Uterus (tissue), 4 donors: ENCODE results near the gene RCAN2. TPM values are rescaled to one million over a fixed set of nuclear protein-coding genes. Genes with fewer than 3 reads are reported as not detected.

Source experiments
- DNase-seq, 2 donors: peaks; one replicate each; pipeline ENCODE4 v3.0.0-alpha.2; 2019 to 2020
- H3K27ac ChIP-seq, 2 donors: fragments of 200-600 bp; sonication (generic); 1 replicate in 1 of 2; 2 replicates in 1 of 2; pipeline ENCODE4 v1.5.1; 2016 to 2018
- H3K27me3 ChIP-seq, 2 donors: fragments of 200-600 bp; sonication (generic); one replicate each; pipeline ENCODE4 v1.5.1; 2018 to 2019; ENCODE audit warnings: control low read depth in 1 of 2
- H3K36me3 ChIP-seq, 2 donors: fragments of 200-600 bp; sonication (generic); one replicate each; pipeline ENCODE4 v1.5.1; 2019; ENCODE audit warnings: control low read depth in 1 of 2
- H3K4me1 ChIP-seq, 2 donors: fragments of 200-600 bp; sonication (generic); one replicate each; pipeline ENCODE4 v1.5.1; 2018 to 2019; ENCODE audit warnings: control low read depth in 1 of 2
- H3K4me3 ChIP-seq, 2 donors: fragments of 200-600 bp; sonication (generic); 1 replicate in 1 of 2; 2 replicates in 1 of 2; pipeline ENCODE4 v1.5.1; 2018 to 2019; ENCODE audit warnings: mild to moderate bottlenecking in 1 of 2
- H3K9me3 ChIP-seq, 2 donors: fragments of 200-600 bp; sonication (generic); one replicate each; pipeline ENCODE4 v1.5.1; 2019; ENCODE audit warnings: control low read depth in 1 of 2
- CTCF ChIP-seq, 4 experiments: fragments of 200-600 bp in 2 of 4; fragments of 450-650 bp in 2 of 4; sonication (generic) in 2 of 4; IDR thresholded peaks; one replicate each; pipeline ENCODE4 v1.5.1; 2016 to 2019; ENCODE audit warnings: antibody characterized with exemption in 4 of 4, mild to moderate bottlenecking in 2 of 4, moderate library complexity in 1 of 4
- POLR2A ChIP-seq, 2 donors: fragments of 450-650 bp; IDR thresholded peaks; one replicate each; pipeline ENCODE4 v1.6.1; 2016; ENCODE audit warnings: antibody characterized with exemption in 2 of 2, mild to moderate bottlenecking in 1 of 2, moderate library complexity in 1 of 2
- intact Hi-C: fragments of 100-400 bp; cut with DNase I; formaldehyde crosslinking; loops from one replicate; pipeline ENCODE4 v1.15.1; 2023; ENCODE audit warnings: low total_unique reads
- total RNA-seq, 4 donors: library from RNA; depleted of rRNA in 3 of 4; stranded (reverse); fragments of >200 nt in 3 of 4; gene quantifications; one replicate each; pipeline versions ENCODE4 v1.1.0 to v1.2.4, GENCODE V29; 2014 to 2023
- donor health status: DM: yes; HTN: yes; CAD: no.

RCAN2 gene
- total RNA-seq, 4 donors from 2014 or later: 3.0 to 36.4 (median 16.3) TPM

GRCh38 chr6:46305833-46306232 lies 185.4 kb downstream of the RCAN2 start:
- no peaks in the 10 kb centered on the region for H3K4me1 ChIP-seq
- H3K27me3 ChIP-seq: no peaks in the 10 kb centered on the region
- H3K27ac ChIP-seq: no peak overlapping the region
- H3K4me3 ChIP-seq: no peak overlapping the region
- no peaks in the 10 kb centered on the region for H3K36me3 ChIP-seq
- TF ChIP-seq CTCF (IDR thresholded peaks at IDR 0.05) (no peak), POLR2A (IDR thresholded peaks at IDR 0.05) (no peak)
- DNase-seq: no peak
- H3K9me3 ChIP-seq: no peaks in the 10 kb centered on the region
- intact Hi-C loops: no loop called here

GRCh38 chr6:46305236-46305635 lies 186.0 kb downstream of the RCAN2 start:
- no peaks in the 10 kb centered on the region for H3K36me3 ChIP-seq
- no peak overlapping the region for H3K4me3 ChIP-seq
- H3K4me1 ChIP-seq: no peaks in the 10 kb centered on the region
- no peak for TF ChIP-seq POLR2A (IDR thresholded peaks at IDR 0.05)
- no peak for TF ChIP-seq CTCF (IDR thresholded peaks at IDR 0.05)
- H3K27me3 ChIP-seq: no peaks in the 10 kb centered on the region
- H3K27ac ChIP-seq: no peak overlapping the region
- intact Hi-C loops: no loop called here
- H3K9me3 ChIP-seq: no peaks in the 10 kb centered on the region
- DNase-seq: no peak

GRCh38 chr6:46302816-46303215 lies 188.4 kb downstream of the RCAN2 start:
- H3K4me3 ChIP-seq: no peak overlapping the region
- no peak for DNase-seq
- no peak for TF ChIP-seq CTCF (IDR thresholded peaks at IDR 0.05)
- TF ChIP-seq POLR2A (IDR thresholded peaks at IDR 0.05): no peak
- no peaks in the 10 kb centered on the region for H3K4me1 ChIP-seq
- no peaks in the 10 kb centered on the region for H3K36me3 ChIP-seq
- H3K27me3 ChIP-seq: no peaks in the 10 kb centered on the region
- no peak overlapping the region for H3K27ac ChIP-seq
- intact Hi-C loops: no loop called here
- no peaks in the 10 kb centered on the region for H3K9me3 ChIP-seq

GRCh38 chr6:46302176-46302575 lies 189.1 kb downstream of the RCAN2 start:
- Histone ChIP-seq H3K27ac (no peak overlapping the region), H3K9me3 (no peaks in the 10 kb centered on the region), H3K36me3 (no peaks in the 10 kb centered on the region), H3K27me3 (no peaks in the 10 kb centered on the region), H3K4me3 (no peak overlapping the region), H3K4me1 (no peaks in the 10 kb centered on the region)
- intact Hi-C loops: no loop called here
- no peak for TF ChIP-seq CTCF (IDR thresholded peaks at IDR 0.05)
- TF ChIP-seq POLR2A (IDR thresholded peaks at IDR 0.05): no peak
- DNase-seq: no peak

GRCh38 chr6:46299253-46299652 lies 192.0 kb downstream of the RCAN2 start:
- H3K36me3 ChIP-seq: no peaks in the 10 kb centered on the region
- H3K27ac ChIP-seq: no peak overlapping the region
- intact Hi-C loops: no loop called here
- no peaks in the 10 kb centered on the region for H3K4me1 ChIP-seq
- no peaks in the 10 kb centered on the region for H3K27me3 ChIP-seq
- H3K4me3 ChIP-seq: no peak overlapping the region
- DNase-seq: no peak
- no peak for TF ChIP-seq CTCF (IDR thresholded peaks at IDR 0.05)
- H3K9me3 ChIP-seq: no peaks in the 10 kb centered on the region
